ENCODE data around the gene NPHS1. TPM values are rescaled to one million over a fixed set of nuclear protein-coding genes. Genes with fewer than 3 reads are reported as not detected.
"Not testable (repeated sequence)": the region's sequence is repeated elsewhere in the genome, so short reads cannot be mapped to it uniquely, and the experiment has no call there.

The NPHS1 gene
- total RNA-seq, 4 donors from 2014 or later: not detected

DNA sequence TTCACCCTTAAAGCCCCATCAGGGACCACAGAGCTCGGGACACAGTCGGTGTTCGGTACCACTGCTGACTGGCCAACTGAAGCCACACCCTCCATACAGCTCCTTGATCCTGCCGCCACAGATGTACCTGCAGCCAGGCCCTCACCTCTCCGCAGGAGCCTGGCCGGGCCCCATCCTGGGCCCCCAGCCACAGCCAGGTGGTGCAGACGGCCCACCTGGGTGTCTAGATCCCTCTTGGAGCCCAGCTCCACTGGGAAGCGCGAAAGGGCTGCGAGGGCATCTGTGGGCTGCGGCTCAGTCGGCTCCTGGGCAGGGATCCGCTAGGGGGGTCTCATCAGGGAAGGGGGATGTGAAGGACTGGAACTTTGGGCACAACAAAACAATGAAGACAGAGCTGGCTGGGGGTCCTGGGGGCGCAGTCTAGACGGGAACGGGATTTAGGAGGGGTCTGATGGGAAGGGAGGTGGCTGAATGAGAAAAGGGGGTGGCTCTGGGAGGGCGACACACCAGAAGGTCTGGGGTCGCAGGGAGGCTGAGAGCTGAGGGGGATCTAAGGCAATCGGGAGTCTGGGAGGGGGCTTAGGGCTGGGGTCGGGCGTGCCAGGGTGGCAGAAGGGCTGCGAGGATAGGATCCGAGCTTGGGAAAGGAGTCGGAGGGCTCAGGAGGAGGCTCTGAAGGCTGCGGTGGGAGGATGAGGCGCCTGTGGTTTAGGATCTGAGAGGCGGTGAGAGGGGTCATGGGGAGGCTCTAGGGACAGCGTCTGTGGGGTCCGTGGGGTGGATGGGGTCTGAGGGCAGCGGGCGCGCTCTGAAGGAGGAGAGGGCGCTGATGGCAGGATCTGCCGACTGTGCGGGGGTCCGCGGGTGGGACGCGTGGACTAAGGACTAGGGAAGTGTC is 55.4 kb downstream of the NPHS1 start:
- WGBS, 2 donors (ENCODE audit: low coverage in 1 of 2): 7 to 27% methylated on average over 10 to 24 of the region's 39 CpGs
- H3K27ac ChIP-seq: no peak overlapping the region
- TF ChIP-seq, protein P1, sequence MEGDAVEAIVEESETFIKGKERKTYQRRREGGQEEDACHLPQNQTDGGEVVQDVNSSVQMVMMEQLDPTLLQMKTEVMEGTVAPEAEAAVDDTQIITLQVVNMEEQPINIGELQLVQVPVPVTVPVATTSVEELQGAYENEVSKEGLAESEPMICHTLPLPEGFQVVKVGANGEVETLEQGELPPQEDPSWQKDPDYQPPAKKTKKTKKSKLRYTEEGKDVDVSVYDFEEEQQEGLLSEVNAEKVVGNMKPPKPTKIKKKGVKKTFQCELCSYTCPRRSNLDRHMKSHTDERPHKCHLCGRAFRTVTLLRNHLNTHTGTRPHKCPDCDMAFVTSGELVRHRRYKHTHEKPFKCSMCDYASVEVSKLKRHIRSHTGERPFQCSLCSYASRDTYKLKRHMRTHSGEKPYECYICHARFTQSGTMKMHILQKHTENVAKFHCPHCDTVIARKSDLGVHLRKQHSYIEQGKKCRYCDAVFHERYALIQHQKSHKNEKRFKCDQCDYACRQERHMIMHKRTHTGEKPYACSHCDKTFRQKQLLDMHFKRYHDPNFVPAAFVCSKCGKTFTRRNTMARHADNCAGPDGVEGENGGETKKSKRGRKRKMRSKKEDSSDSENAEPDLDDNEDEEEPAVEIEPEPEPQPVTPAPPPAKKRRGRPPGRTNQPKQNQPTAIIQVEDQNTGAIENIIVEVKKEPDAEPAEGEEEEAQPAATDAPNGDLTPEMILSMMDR (IDR thresholded peaks at IDR 0.05): no peak
- no peak for TF ChIP-seq EP300 (IDR thresholded peaks at IDR 0.05)
- no peak for TF ChIP-seq POLR2A (IDR thresholded peaks at IDR 0.05)
- TF ChIP-seq POLR2AphosphoS5 (IDR thresholded peaks at IDR 0.05): no peak
- H3K9me3 ChIP-seq: no peaks in the 10 kb centered on the region
- peak overlapping the region in 1 of 2 donors; percentile 4 for H3K4me3 ChIP-seq
- no peaks in the 10 kb centered on the region for H3K36me3 ChIP-seq
- ATAC-seq: no peak
- H3K4me1 ChIP-seq: peaks cover 0 to 8% (median 0%) of the 10 kb centered on the region in 3 donors
- peaks cover 82% of the 10 kb centered on the region for H3K27me3 ChIP-seq

GRCh38 chr19:35795564-35795963 is 56.7 kb downstream of the NPHS1 start:
- WGBS, 2 donors (ENCODE audit: low coverage in 1 of 2): 82 to 83% methylated on average over 1 of the region's 1 CpG
- not testable (repeated sequence) for ATAC-seq

GRCh38 chr19:35793381-35794165 is 58.7 kb downstream of the NPHS1 start:
- 75 to 78% methylated on average over 3 to 7 of the region's 7 CpGs for WGBS, 2 donors (ENCODE audit: low coverage in 1 of 2)
- Histone ChIP-seq H3K4me1 (peaks cover 0 to 8% (median 0%) of the 10 kb centered on the region in 3 donors), H3K27me3 (peaks cover 62% of the 10 kb centered on the region), H3K27ac (no peak overlapping the region), H3K36me3 (no peaks in the 10 kb centered on the region), H3K4me3 (no peak overlapping the region), H3K9me3 (no peaks in the 10 kb centered on the region)
- ATAC-seq: no peak
- no peak for TF ChIP-seq POLR2AphosphoS5 (IDR thresholded peaks at IDR 0.05)
- TF ChIP-seq, protein P1 (IDR thresholded peaks at IDR 0.05): no peak
- no peak for TF ChIP-seq POLR2A (IDR thresholded peaks at IDR 0.05)
- no peak for TF ChIP-seq EP300 (IDR thresholded peaks at IDR 0.05)

More at GRCh38 chr19:35795564-35795963, 56.7 kb downstream of the NPHS1 start:
- H3K36me3 ChIP-seq, H3K4me3 ChIP-seq, H3K27ac ChIP-seq, H3K9me3 ChIP-seq, H3K4me1 ChIP-seq: not testable (repeated sequence)
- peaks cover 82% of the 10 kb centered on the region for H3K27me3 ChIP-seq

DNA sequence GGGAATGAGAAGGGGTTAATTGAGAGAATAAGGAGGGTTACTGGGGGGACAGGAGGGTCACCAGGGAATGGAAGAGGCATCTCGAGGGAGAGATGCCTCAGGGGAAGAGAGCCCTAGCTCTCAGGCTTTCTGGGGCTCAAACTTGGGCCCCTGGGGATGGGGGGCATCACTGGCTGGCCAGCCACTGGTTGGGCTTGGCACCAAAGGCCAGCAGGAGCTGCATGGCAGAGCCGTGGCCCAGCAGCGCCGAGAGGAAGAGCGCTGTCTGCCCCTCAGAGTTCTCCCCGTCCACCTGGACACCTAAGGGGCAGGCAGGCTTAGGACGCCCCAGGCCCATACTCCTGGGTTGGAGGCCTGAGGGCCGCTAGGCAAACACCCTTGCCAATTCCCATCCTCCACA is 59.4 kb downstream of the NPHS1 start:
- WGBS, 2 donors (ENCODE audit: low coverage in 1 of 2): 33 to 38% methylated on average over 1 of the region's 8 CpGs
- Histone ChIP-seq H3K9me3 (no peaks in the 10 kb centered on the region), H3K27ac (no peak overlapping the region), H3K4me3 (no peak overlapping the region), H3K4me1 (peaks cover 0 to 8% (median 0%) of the 10 kb centered on the region in 3 donors), H3K27me3 (peaks cover 56% of the 10 kb centered on the region), H3K36me3 (no peaks in the 10 kb centered on the region)
- TF ChIP-seq POLR2A (IDR thresholded peaks at IDR 0.05): no peak
- TF ChIP-seq POLR2AphosphoS5 (IDR thresholded peaks at IDR 0.05): no peak
- TF ChIP-seq EP300 (IDR thresholded peaks at IDR 0.05): no peak
- TF ChIP-seq, protein P1 (IDR thresholded peaks at IDR 0.05): no peak
- no peak for ATAC-seq

DNA sequence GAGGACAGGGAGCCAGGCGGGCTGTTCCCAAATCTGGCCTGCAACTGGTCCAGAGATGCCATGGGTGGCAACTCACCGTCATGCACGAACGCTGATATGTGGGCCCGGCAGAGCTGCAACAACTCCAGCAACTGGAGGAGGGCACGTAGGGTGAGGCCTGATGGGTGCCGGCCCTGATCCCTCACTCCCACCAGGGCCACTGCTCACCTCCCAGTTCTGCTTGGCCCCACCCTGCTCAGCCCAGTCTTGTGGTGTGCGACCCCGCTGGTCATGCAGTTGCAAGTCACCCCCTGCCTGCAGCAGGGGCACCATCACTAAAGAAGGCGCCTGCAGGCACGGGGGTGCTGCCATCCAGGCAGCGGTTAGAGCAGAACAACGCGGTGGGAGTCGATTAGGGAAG is 60.0 kb downstream of the NPHS1 start:
- ATAC-seq: no peak
- Histone ChIP-seq H3K36me3 (peaks cover 0 to 4% of the 10 kb centered on the region in 2 donors), H3K27me3 (peaks cover 50% of the 10 kb centered on the region), H3K4me3 (no peak overlapping the region), H3K4me1 (peaks cover 0 to 2% (median 0%) of the 10 kb centered on the region in 3 donors), H3K9me3 (no peaks in the 10 kb centered on the region), H3K27ac (no peak overlapping the region)
- WGBS, 2 donors (ENCODE audit: low coverage in 1 of 2): 72 to 80% methylated on average over 3 to 6 of the region's 15 CpGs
- TF ChIP-seq EP300 (IDR thresholded peaks at IDR 0.05) (no peak), POLR2AphosphoS5 (IDR thresholded peaks at IDR 0.05) (no peak), POLR2A (IDR thresholded peaks at IDR 0.05) (no peak)
- TF ChIP-seq, protein P1 (IDR thresholded peaks at IDR 0.05): no peak

Data from gastroesophageal sphincter (tissue), 4 donors.